HepG2 (cell line): ENCODE results near the gene KLF11. TPM values are rescaled to one million over a fixed set of nuclear protein-coding genes. Genes with fewer than 3 reads are reported as not detected.
A peak's percentile ranks its signal among the peaks of the same experiment; 100 is the strongest.

Source experiments
- CHCHD3 ChIP-seq: sonication (generic); formaldehyde crosslinking; IDR thresholded peaks from 2 replicates; pipeline ENCODE4 v1.8.0; 2022; ENCODE audit warnings: mild to moderate bottlenecking, missing genetic modification reagents, moderate library complexity
- GABPA ChIP-seq, 2 experiments: IDR thresholded peaks; 2 replicates each; pipeline ENCODE4 v1.6.1; 2011 to 2016; ENCODE audit warnings: low read depth in 2 of 2, low read length in 1 of 2, missing biosample characterization in 1 of 2, missing genetic modification characterization in 1 of 2
- IKZF1 ChIP-seq: fragments of 450-650 bp; IDR thresholded peaks from 2 replicates; pipeline ENCODE4 v1.7.1; 2016
- MTF2 ChIP-seq: sonication (generic); formaldehyde crosslinking; IDR thresholded peaks from 2 replicates; pipeline ENCODE4 v1.5.0; 2020; ENCODE audit warnings: missing genetic modification reagents, borderline replicate concordance
- PHF21A ChIP-seq: sonication (generic); formaldehyde crosslinking; IDR thresholded peaks from 2 replicates; pipeline ENCODE4 v1.5.0; 2020; ENCODE audit warnings: mild to moderate bottlenecking, missing genetic modification reagents
- SOX6 ChIP-seq, 2 experiments: fragments of 450-650 bp in 1 of 2; sonication (generic) in 1 of 2; formaldehyde crosslinking in 1 of 2; IDR thresholded peaks; 2 replicates each; pipeline versions ENCODE4 v1.4.0 to v1.6.1; 2017 to 2020; ENCODE audit warnings: antibody characterized with exemption in 1 of 2, mild to moderate bottlenecking in 1 of 2, missing genetic modification reagents in 1 of 2
- WIZ ChIP-seq: sonication (generic); formaldehyde crosslinking; IDR thresholded peaks from 2 replicates; pipeline ENCODE4 v1.5.1; 2020; ENCODE audit warnings: mild to moderate bottlenecking, missing genetic modification reagents
- ZNF296 ChIP-seq: sonication (generic); formaldehyde crosslinking; conservative IDR thresholded peaks from 2 replicates; pipeline ENCODE4 v1.5.0; 2020; ENCODE audit warnings: mild to moderate bottlenecking, missing genetic modification reagents
- ZNF350 ChIP-seq: sonication (generic); formaldehyde crosslinking; IDR thresholded peaks from 2 replicates; pipeline ENCODE4 v1.4.0; 2020; ENCODE audit warnings: mild to moderate bottlenecking, low read depth, missing genetic modification reagents, borderline replicate concordance
- ZNF83 ChIP-seq: sonication (generic); formaldehyde crosslinking; IDR thresholded peaks from 2 replicates; pipeline ENCODE4 v1.4.0; 2020; ENCODE audit warnings: missing genetic modification reagents, mild to moderate bottlenecking, borderline replicate concordance
- polyA plus RNA-seq, 8 experiments: library from polyadenylated mRNA; depleted of rRNA in 3 of 8; stranded (reverse) in 7 of 8; unstranded in 1 of 8; fragments of >200 nt; fragmentation: Illumina TruSeq in 4 of 8; extraction: Trizol in 4 of 8; gene quantifications; 2 replicates each; pipeline versions ENCODE4 v1.2.1 to v1.2.3, GENCODE V29; 2011 to 2016; ENCODE audit warnings: low read depth in 4 of 8, missing spikeins in 1 of 8, mixed read lengths in 1 of 8; ENCODE audit not compliant: insufficient read depth in 1 of 8
- total RNA-seq, 5 experiments: library from RNA; depleted of rRNA; stranded (reverse); fragments of >200 nt; fragmentation: Illumina TruSeq; extraction: Trizol; gene quantifications; 2 replicates each; pipeline ENCODE4 v1.2.3, GENCODE V29; 2016; ENCODE audit warnings: low read depth in 1 of 5
- TF ChIP-seq, protein P1 (sequence below): sonication (generic); formaldehyde crosslinking; IDR thresholded peaks from 2 replicates; pipeline ENCODE4 v1.8.0; 2022; ENCODE audit warnings: low read depth, missing genetic modification reagents
- TF ChIP-seq, protein P2 (sequence below): fragments of 450-650 bp; IDR thresholded peaks from 2 replicates; pipeline ENCODE4 v1.6.1; 2016
- TF ChIP-seq, protein P3 (sequence below): sonication (generic); formaldehyde crosslinking; IDR thresholded peaks from 2 replicates; pipeline ENCODE4 v1.5.0; 2020; ENCODE audit warnings: missing genetic modification reagents
- TF ChIP-seq, protein P4 (sequence below): IDR thresholded peaks from 2 replicates; pipeline ENCODE4 v1.6.1; 2016
- TF ChIP-seq, protein P5 (sequence below): sonication (generic); formaldehyde crosslinking; IDR thresholded peaks from 2 replicates; pipeline ENCODE4 v1.4.0; 2020; ENCODE audit warnings: missing genetic modification reagents
- TF ChIP-seq, protein P6 (sequence below): IDR thresholded peaks from 2 replicates; pipeline ENCODE4 v1.6.1; 2018; ENCODE audit warnings: missing genetic modification reagents

The KLF11 gene
- total and polyA plus RNA-seq, 2 of the 13 experiments (the other 11 are each of a cell fraction or from before 2014, with no cell fraction given): 2.5 to 11.8 TPM

DNA sequence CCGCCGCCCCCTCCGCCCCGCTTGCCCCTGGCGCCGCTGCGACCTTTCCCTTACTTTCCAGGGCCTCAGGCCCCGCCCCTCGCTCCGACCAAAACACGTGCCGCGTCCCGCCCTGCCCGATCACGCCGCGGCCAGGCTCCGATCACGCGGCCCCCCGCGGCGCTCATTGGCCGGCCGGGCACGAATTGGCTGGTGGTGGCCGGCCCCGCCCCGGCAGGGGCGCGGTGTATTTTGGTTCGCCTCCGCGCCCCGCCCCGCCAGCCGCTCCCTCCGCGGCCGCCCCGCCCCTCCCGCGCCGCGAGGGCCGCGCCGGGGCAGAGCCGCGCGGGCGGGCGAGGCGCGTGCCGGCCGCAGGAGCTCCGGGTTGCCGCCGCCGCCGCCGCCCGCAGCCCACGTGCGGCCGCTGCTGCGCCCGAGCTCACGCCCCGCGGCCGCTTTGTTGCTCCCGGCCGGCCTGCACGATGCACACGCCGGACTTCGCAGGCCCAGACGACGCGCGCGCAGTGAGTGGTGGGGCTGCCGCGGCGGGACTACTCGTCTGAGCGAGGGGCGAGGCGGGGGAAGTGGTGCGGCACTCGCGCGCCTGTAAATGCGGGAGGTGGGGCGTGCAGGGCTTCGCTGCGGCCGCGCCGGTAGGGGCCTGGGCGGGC lies at the start of gene KLF11 (continued):
- TF ChIP-seq, protein P1, sequence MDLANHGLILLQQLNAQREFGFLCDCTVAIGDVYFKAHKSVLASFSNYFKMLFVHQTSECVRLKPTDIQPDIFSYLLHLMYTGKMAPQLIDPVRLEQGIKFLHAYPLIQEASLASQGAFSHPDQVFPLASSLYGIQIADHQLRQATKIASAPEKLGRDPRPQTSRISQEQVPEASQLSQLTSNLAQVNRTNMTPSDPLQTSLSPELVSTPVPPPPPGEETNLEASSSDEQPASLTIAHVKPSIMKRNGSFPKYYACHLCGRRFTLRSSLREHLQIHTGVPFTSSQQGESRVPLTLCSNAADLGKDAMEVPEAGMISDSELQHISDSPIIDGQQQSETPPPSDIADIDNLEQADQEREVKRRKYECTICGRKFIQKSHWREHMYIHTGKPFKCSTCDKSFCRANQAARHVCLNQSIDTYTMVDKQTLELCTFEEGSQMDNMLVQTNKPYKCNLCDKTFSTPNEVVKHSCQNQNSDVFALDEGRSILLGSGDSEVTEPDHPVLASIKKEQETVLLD (CRISPR knock-in tag): peak; percentile 91
- TF ChIP-seq, protein P2, sequence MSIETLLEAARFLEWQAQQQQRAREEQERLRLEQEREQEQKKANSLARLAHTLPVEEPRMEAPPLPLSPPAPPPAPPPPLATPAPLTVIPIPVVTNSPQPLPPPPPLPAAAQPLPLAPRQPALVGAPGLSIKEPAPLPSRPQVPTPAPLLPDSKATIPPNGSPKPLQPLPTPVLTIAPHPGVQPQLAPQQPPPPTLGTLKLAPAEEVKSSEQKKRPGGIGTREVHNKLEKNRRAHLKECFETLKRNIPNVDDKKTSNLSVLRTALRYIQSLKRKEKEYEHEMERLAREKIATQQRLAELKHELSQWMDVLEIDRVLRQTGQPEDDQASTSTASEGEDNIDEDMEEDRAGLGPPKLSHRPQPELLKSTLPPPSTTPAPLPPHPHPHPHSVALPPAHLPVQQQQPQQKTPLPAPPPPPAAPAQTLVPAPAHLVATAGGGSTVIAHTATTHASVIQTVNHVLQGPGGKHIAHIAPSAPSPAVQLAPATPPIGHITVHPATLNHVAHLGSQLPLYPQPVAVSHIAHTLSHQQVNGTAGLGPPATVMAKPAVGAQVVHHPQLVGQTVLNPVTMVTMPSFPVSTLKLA: peak; percentile 32; the same call in 1 of the 2 replicates
- TF ChIP-seq GABPA (IDR thresholded peaks at IDR 0.05; ENCODE audit: low read depth, low read length) (no peak), GABPA (CRISPR knock-in tag; IDR thresholded peaks at IDR 0.05; ENCODE audit: low read depth) (no peak), CHCHD3 (CRISPR knock-in tag) (peak; percentile 95), MTF2 (CRISPR knock-in tag) (peak; percentile 81; the same call in 1 of the 2 replicates), ZNF83 (CRISPR knock-in tag) (peak; percentile 92; the same call in 1 of the 2 replicates), SOX6 (IDR thresholded peaks at IDR 0.05) (no peak), SOX6 (CRISPR knock-in tag; IDR thresholded peaks at IDR 0.05) (no peak; the same call in none of the 2 replicates), ZNF296 (CRISPR knock-in tag) (peak; percentile 84; the same call in 1 of the 2 replicates), ZNF350 (CRISPR knock-in tag) (no peak), PHF21A (CRISPR knock-in tag) (no peak; the same call in 1 of the 2 replicates), IKZF1 (no peak), WIZ (CRISPR knock-in tag) (peak; percentile 72; the same call in 1 of the 2 replicates)
- TF ChIP-seq, protein P3, sequence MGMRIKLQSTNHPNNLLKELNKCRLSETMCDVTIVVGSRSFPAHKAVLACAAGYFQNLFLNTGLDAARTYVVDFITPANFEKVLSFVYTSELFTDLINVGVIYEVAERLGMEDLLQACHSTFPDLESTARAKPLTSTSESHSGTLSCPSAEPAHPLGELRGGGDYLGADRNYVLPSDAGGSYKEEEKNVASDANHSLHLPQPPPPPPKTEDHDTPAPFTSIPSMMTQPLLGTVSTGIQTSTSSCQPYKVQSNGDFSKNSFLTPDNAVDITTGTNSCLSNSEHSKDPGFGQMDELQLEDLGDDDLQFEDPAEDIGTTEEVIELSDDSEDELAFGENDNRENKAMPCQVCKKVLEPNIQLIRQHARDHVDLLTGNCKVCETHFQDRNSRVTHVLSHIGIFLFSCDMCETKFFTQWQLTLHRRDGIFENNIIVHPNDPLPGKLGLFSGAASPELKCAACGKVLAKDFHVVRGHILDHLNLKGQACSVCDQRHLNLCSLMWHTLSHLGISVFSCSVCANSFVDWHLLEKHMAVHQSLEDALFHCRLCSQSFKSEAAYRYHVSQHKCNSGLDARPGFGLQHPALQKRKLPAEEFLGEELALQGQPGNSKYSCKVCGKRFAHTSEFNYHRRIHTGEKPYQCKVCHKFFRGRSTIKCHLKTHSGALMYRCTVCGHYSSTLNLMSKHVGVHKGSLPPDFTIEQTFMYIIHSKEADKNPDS: 0 out of 2 replicates have a peak, but pooled peaks have one; percentile 91
- TF ChIP-seq, protein P4, sequence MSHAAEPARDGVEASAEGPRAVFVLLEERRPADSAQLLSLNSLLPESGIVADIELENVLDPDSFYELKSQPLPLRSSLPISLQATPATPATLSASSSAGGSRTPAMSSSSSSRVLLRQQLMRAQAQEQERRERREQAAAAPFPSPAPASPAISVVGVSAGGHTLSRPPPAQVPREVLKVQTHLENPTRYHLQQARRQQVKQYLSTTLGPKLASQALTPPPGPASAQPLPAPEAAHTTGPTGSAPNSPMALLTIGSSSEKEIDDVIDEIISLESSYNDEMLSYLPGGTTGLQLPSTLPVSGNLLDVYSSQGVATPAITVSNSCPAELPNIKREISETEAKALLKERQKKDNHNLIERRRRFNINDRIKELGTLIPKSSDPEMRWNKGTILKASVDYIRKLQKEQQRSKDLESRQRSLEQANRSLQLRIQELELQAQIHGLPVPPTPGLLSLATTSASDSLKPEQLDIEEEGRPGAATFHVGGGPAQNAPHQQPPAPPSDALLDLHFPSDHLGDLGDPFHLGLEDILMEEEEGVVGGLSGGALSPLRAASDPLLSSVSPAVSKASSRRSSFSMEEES (CRISPR knock-in tag): peak; percentile 91
- TF ChIP-seq, protein P5, sequence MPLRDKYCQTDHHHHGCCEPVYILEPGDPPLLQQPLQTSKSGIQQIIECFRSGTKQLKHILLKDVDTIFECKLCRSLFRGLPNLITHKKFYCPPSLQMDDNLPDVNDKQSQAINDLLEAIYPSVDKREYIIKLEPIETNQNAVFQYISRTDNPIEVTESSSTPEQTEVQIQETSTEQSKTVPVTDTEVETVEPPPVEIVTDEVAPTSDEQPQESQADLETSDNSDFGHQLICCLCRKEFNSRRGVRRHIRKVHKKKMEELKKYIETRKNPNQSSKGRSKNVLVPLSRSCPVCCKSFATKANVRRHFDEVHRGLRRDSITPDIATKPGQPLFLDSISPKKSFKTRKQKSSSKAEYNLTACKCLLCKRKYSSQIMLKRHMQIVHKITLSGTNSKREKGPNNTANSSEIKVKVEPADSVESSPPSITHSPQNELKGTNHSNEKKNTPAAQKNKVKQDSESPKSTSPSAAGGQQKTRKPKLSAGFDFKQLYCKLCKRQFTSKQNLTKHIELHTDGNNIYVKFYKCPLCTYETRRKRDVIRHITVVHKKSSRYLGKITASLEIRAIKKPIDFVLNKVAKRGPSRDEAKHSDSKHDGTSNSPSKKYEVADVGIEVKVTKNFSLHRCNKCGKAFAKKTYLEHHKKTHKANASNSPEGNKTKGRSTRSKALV (CRISPR knock-in tag): peak; percentile 91
- TF ChIP-seq, protein P6, sequence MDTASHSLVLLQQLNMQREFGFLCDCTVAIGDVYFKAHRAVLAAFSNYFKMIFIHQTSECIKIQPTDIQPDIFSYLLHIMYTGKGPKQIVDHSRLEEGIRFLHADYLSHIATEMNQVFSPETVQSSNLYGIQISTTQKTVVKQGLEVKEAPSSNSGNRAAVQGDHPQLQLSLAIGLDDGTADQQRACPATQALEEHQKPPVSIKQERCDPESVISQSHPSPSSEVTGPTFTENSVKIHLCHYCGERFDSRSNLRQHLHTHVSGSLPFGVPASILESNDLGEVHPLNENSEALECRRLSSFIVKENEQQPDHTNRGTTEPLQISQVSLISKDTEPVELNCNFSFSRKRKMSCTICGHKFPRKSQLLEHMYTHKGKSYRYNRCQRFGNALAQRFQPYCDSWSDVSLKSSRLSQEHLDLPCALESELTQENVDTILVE: no peak
